HEK293 (cell line): ENCODE results near the gene VPS51.

Experiments
- CTCF ChIA-PET: fragments of 350-600 bp; formaldehyde crosslinking; extraction: SDS; loops from one replicate; lab custom pipeline; 2021; ENCODE audit warnings: antibody characterized with exemption; lab: Yijun Ruan, JAX
- POLR2A ChIA-PET: fragments of 300-600 bp; formaldehyde crosslinking; extraction: SDS; loops from one replicate; lab custom pipeline; 2020; ENCODE audit warnings: antibody characterized with exemption, inconsistent platforms; lab: Yijun Ruan, JAX
- H3K27ac ChIP-seq: fragments of 200-500 bp; sonication (Bioruptor generic); 2 replicates; pipeline ENCODE4 v1.5.1; 2014; ENCODE audit warnings: low read depth, low read length, control low read depth, inconsistent platforms; ENCODE audit errors: extremely low read depth
- H3K36me3 ChIP-seq, 2 experiments: fragments of 200-500 bp in 1 of 2; sonication (Bioruptor generic) in 1 of 2; 1 replicate in 1 of 2; 2 replicates in 1 of 2; pipeline ENCODE4 v1.5.1; 2014 to 2017; ENCODE audit warnings: inconsistent platforms in 2 of 2, low read length in 2 of 2; ENCODE audit not compliant: control insufficient read depth in 2 of 2, insufficient read depth in 1 of 2
- H3K4me1 ChIP-seq: fragments of 200-500 bp; sonication (Bioruptor generic); 2 replicates; pipeline ENCODE4 v1.5.1; 2014; ENCODE audit warnings: mild to moderate bottlenecking, low read length, inconsistent platforms; ENCODE audit not compliant: control insufficient read depth, insufficient read depth
- H3K4me3 ChIP-seq: 2 replicates; pipeline ENCODE4 v1.5.1; 2011; ENCODE audit warnings: low read depth, mild to moderate bottlenecking, control low read depth, low read length, moderate library complexity
- H3K9me3 ChIP-seq: fragments of 200-500 bp; sonication (Bioruptor generic); 2 replicates; pipeline ENCODE4 v1.5.1; 2014; ENCODE audit warnings: low read depth, low read length, inconsistent platforms; ENCODE audit not compliant: control insufficient read depth, insufficient read depth
- AEBP2 ChIP-seq: fragments of 450-650 bp; formaldehyde crosslinking; IDR thresholded peaks from 2 replicates; pipeline ENCODE4 v1.5.1; 2016; ENCODE audit warnings: missing biosample characterization, missing genetic modification characterization, borderline replicate concordance
- GLIS1 ChIP-seq: fragments of 450-650 bp; formaldehyde crosslinking; IDR thresholded peaks from 2 replicates; pipeline ENCODE4 v1.5.1; 2016; ENCODE audit warnings: missing biosample characterization, missing genetic modification characterization
- KLF1 ChIP-seq: fragments of 450-650 bp; formaldehyde crosslinking; IDR thresholded peaks from 2 replicates; pipeline ENCODE4 v1.5.1; 2016; ENCODE audit warnings: missing biosample characterization, missing genetic modification characterization
- SP3 ChIP-seq: fragments of 450-650 bp; formaldehyde crosslinking; IDR thresholded peaks from 2 replicates; pipeline ENCODE4 v1.5.1; 2016; ENCODE audit warnings: missing biosample characterization, missing genetic modification characterization
- TSHZ1 ChIP-seq: fragments of 450-650 bp; formaldehyde crosslinking; IDR thresholded peaks from 2 replicates; pipeline ENCODE4 v1.5.1; 2016; ENCODE audit warnings: missing biosample characterization, missing genetic modification characterization, borderline replicate concordance
- ZBTB26 ChIP-seq: fragments of 450-650 bp; formaldehyde crosslinking; optimal IDR thresholded peaks from 2 replicates; pipeline ENCODE3; 2016; ENCODE audit warnings: missing biosample characterization, mild to moderate bottlenecking, missing genetic modification characterization
- ZFP41 ChIP-seq: fragments of 450-650 bp; formaldehyde crosslinking; IDR thresholded peaks from 2 replicates; pipeline ENCODE4 v1.5.1; 2016; ENCODE audit warnings: missing biosample characterization, missing genetic modification characterization, borderline replicate concordance
- ZFP69B ChIP-seq: fragments of 450-650 bp; formaldehyde crosslinking; IDR thresholded peaks from 2 replicates; pipeline ENCODE4 v1.5.1; 2016; ENCODE audit warnings: missing biosample characterization, missing genetic modification characterization
- ZNF10 ChIP-seq: fragments of 450-650 bp; formaldehyde crosslinking; IDR thresholded peaks from 2 replicates; pipeline ENCODE4 v1.5.1; 2017; ENCODE audit warnings: missing biosample characterization, missing genetic modification characterization
- ZNF223 ChIP-seq: fragments of 450-650 bp; formaldehyde crosslinking; IDR thresholded peaks from 2 replicates; pipeline ENCODE4 v1.5.1; 2016; ENCODE audit warnings: missing biosample characterization, missing genetic modification characterization
- ZNF433 ChIP-seq: fragments of 450-650 bp; formaldehyde crosslinking; IDR thresholded peaks from 2 replicates; pipeline ENCODE4 v1.5.1; 2016; ENCODE audit warnings: missing biosample characterization, missing genetic modification characterization, low read depth
- ZNF518A ChIP-seq: fragments of 450-650 bp; formaldehyde crosslinking; conservative IDR thresholded peaks from 2 replicates; pipeline ENCODE4 v1.5.1; 2016; ENCODE audit warnings: low read depth, missing biosample characterization, missing genetic modification characterization
- ZNF521 ChIP-seq: fragments of 450-650 bp; formaldehyde crosslinking; IDR thresholded peaks from 2 replicates; pipeline ENCODE4 v1.5.1; 2017; ENCODE audit warnings: missing biosample characterization, mild to moderate bottlenecking, missing genetic modification characterization
- ZNF548 ChIP-seq: fragments of 450-650 bp; formaldehyde crosslinking; IDR thresholded peaks from 2 replicates; pipeline ENCODE4 v1.5.1; 2016; ENCODE audit warnings: missing biosample characterization, missing genetic modification characterization
- ZNF600 ChIP-seq: fragments of 450-650 bp; formaldehyde crosslinking; IDR thresholded peaks from 2 replicates; pipeline ENCODE4 v1.5.1; 2016; ENCODE audit warnings: missing biosample characterization, missing genetic modification characterization
- ZNF629 ChIP-seq: fragments of 450-650 bp; formaldehyde crosslinking; IDR thresholded peaks from 2 replicates; pipeline ENCODE4 v1.5.1; 2017; ENCODE audit warnings: missing biosample characterization, missing genetic modification characterization

VPS51 gene

GRCh38 chr11:65126624-65127274 is 30.7 kb downstream of the VPS51 start:
- Histone ChIP-seq H3K9me3 (no peaks in the 10 kb centered on the region), H3K36me3 (peaks cover 0 to 80% of the 10 kb centered on the region in 2 experiments; a peak in 2 of 3 replicates), H3K4me3 (no peak overlapping the region), H3K27ac (no peak overlapping the region), H3K4me1 (peaks cover 3% of the 10 kb centered on the region; the same call in 1 of the 2 replicates)
- ChIA-PET CTCF (interaction anchor here (0.7 to 1.2 kb wide), 2 partner anchors 16 to 62 kb away, joined by 4 read pairs; no protein-coding TSS in a partner anchor), POLR2A (interaction anchor here (0.7 kb wide), 1 partner anchor 15 kb away, joined by 3 read pairs; the partner anchor contains the start of gene TM7SF2)
- TF ChIP-seq ZNF600 (tag by site-specific recombination) (no peak), ZNF223 (no peak), ZNF10 (no peak), ZFP41 (tag by site-specific recombination) (no peak), ZNF433 (no peak), ZFP69B (no peak), ZNF521 (tag by site-specific recombination) (no peak), ZNF518A (tag by site-specific recombination) (no peak)

GRCh38 chr11:65127473-65128181 is 31.6 kb downstream of the VPS51 start:
- TF ChIP-seq KLF1 (tag by site-specific recombination) (no peak), SP3 (tag by site-specific recombination) (no peak), AEBP2 (no peak), GLIS1 (tag by site-specific recombination) (no peak), ZNF548 (no peak), TSHZ1 (tag by site-specific recombination) (no peak), ZNF629 (no peak), ZBTB26 (tag by site-specific recombination) (no peak)
- TF ChIP-seq, all 188 proteins: peak for 0
- H3K27ac ChIP-seq = no peak overlapping the region
- ChIA-PET CTCF (interaction anchor here (1.1 to 1.4 kb wide), 4 partner anchors 10 to 54 kb away, joined by 3 to 4 read pairs (median 4); partner anchors contain the start of genes CAPN1 and ZNHIT2), POLR2A (interaction anchor here (0.7 to 2.0 kb wide), 3 partner anchors 10 to 134 kb away, joined by 3 to 7 read pairs (median 4); partner anchors contain the start of genes CAPN1, POLA2 and ZNHIT2)
- no peaks in the 10 kb centered on the region for H3K9me3 ChIP-seq
- no peak overlapping the region for H3K4me3 ChIP-seq
- H3K4me1 ChIP-seq = peaks cover 3% of the 10 kb centered on the region; the same call in 1 of the 2 replicates
- peaks cover 0 to 89% of the 10 kb centered on the region in 2 experiments; a peak in 2 of 3 replicates for H3K36me3 ChIP-seq
